GM18508 (cell line): Measurements from ENCODE around the gene SPEN.

ENCODE experiments used
- ATAC-seq: cut with Tn5 transposase; IDR thresholded peaks from one replicate; pipeline ENCODE4 v1.9.1; 2021; ENCODE audit warnings: moderate number of reproducible peaks; ENCODE audit not compliant: insufficient read depth, unreplicated experiment

The SPEN gene

GRCh38 chr1:15932612-15933011 lies 85.1 kb downstream of the SPEN start:
- ATAC-seq, result no peak

GRCh38 chr1:15933684-15934083 lies 86.2 kb downstream of the SPEN start:
- ATAC-seq, result no peak

- ATAC-seq, result no peak
Observed at GRCh38 chr1:15934211-15935055, 86.9 kb downstream of the SPEN start.

GRCh38 chr1:15935056-15935950 lies 87.8 kb downstream of the SPEN start:
- no peak for ATAC-seq

- no peak for ATAC-seq
Observed at GRCh38 chr1:15936025-15936424, 88.5 kb downstream of the SPEN start.

- ATAC-seq, result no peak
Observed at GRCh38 chr1:15937146-15937545, 89.6 kb downstream of the SPEN start.

- no peak for ATAC-seq
Observed at GRCh38 chr1:15937706-15938168, 90.2 kb downstream of the SPEN start.

GRCh38 chr1:15938628-15939161 lies 91.2 kb downstream of the SPEN start:
- ATAC-seq, result no peak

GRCh38 chr1:15939181-15940109 lies 91.9 kb downstream of the SPEN start:
- no peak for ATAC-seq

- no peak for ATAC-seq
Observed at GRCh38 chr1:15940110-15941043, 92.9 kb downstream of the SPEN start.

- ATAC-seq, result no peak
Observed at GRCh38 chr1:15941044-15941840, 93.7 kb downstream of the SPEN start.

- no peak for ATAC-seq
Observed at GRCh38 chr1:15941899-15942660, 94.6 kb downstream of the SPEN start.

GRCh38 chr1:15942661-15943327 lies 95.3 kb downstream of the SPEN start:
- ATAC-seq, result no peak

GRCh38 chr1:15943328-15943991 lies 96.0 kb downstream of the SPEN start:
- no peak for ATAC-seq

- no peak for ATAC-seq
Observed at GRCh38 chr1:15943992-15944307, 96.4 kb downstream of the SPEN start.

- ATAC-seq, result no peak
Observed at GRCh38 chr1:15944308-15945010, 97.0 kb downstream of the SPEN start.
